Measurements from ENCODE around the gene OR10H4.

- TF ChIP-seq, protein P1, sequence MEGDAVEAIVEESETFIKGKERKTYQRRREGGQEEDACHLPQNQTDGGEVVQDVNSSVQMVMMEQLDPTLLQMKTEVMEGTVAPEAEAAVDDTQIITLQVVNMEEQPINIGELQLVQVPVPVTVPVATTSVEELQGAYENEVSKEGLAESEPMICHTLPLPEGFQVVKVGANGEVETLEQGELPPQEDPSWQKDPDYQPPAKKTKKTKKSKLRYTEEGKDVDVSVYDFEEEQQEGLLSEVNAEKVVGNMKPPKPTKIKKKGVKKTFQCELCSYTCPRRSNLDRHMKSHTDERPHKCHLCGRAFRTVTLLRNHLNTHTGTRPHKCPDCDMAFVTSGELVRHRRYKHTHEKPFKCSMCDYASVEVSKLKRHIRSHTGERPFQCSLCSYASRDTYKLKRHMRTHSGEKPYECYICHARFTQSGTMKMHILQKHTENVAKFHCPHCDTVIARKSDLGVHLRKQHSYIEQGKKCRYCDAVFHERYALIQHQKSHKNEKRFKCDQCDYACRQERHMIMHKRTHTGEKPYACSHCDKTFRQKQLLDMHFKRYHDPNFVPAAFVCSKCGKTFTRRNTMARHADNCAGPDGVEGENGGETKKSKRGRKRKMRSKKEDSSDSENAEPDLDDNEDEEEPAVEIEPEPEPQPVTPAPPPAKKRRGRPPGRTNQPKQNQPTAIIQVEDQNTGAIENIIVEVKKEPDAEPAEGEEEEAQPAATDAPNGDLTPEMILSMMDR (IDR thresholded peaks at IDR 0.05) = no peak
- no peak for TF ChIP-seq EZH2 (IDR thresholded peaks at IDR 0.05)
- no peak for TF ChIP-seq EZH2phosphoT487 (IDR thresholded peaks at IDR 0.05)
Measured at GRCh38 chr19:15935167-15935702, 13.6 kb upstream of the OR10H4 start.

Measured in neural progenitor cell (in vitro differentiated cells).